ENCODE results near the gene HK2.
"Not testable (repeated sequence)": the region's sequence is repeated elsewhere in the genome, so short reads cannot be mapped to it uniquely, and the experiment has no call there.

HK2 gene

DNA sequence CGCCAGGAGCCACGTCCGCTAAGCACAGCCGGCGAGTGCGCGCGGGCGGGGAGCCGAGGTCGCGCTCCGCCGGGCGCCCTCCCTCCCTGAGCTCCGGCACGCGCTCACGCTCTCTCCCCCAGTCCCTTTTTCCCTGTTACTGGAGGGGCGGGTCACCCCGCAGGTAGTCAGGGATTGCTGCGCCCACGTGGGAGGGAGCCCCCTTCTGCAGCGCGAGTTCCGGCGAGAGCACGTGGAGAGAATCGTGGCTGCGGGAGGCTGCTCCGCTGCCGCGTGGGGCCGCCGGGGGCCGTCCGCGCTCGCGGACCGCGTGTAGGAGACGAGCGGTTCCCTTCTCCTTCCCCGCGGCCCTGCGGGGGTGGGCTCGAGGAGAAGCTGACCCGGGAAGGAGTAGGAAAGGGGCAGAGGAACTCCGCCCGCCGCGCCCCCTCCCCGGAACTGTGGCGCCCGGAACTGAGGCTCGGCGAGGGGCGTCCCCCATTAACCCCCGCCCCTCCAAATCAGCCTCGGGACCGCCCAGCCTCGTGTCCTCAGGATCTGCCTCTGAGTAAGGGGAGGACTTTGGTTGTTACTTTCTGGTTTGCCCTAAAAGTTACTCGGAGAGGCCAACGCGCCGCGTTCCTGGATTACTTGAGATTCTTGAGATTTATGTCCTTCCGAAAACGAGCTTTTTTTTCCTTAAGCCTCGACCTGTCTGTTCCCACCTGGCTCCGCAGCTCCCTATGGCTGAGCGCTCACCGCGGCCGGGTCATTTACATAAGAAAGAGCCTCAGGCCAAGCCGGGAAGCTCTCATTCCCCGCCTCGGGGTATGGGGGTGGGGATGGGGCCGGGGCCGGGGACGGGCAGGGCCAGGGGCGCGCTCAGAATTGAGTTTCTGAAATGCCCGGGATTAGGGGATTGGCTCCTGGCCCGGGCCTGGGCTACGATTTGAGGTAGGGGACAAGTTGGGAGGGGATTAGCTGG, 1.1 kb downstream of the HK2 start:
- peak; percentile 81 for DNase-seq (ENCODE audit: low spot score)

DNA sequence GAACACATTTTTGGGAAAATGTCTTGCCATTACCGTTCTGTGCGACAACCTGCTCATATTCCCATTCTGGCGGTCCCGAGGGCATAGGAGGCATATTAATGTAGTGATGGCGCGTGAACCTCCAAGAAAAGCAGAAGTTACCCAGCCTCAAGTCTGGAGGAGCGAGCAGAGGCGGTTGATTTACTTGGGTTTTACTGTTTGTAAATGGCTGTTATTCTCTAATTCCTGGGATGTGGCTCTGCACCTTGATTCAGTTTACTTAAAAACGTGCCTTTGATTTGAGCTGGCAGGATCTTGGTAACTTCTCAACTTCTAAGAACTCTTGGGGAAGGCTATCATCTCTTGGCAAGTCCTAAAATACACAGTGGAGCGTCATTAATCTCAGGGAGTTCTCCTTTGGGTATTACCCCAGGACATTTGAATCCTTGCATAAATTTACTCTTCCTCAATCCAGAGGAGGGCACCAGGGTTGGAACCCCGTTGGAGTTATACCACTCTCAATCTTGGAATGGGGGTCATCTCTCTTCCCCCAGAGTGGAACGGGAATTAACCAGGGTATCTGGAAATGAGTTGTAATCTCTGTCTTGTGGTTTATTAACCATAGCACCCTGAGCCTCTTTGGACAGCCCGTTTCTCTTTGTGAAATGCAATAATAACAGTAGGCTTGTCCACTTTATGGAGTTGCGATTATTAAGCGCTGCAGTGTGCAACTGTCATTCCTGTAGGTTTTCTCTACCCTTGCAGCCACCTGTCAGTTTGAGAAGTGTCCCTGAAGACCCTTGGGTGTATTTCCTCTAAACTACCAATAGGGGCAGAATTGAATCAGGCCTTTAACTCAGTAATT, 2.1 kb downstream of the HK2 start:
- no peak for DNase-seq (ENCODE audit: low spot score)

DNA sequence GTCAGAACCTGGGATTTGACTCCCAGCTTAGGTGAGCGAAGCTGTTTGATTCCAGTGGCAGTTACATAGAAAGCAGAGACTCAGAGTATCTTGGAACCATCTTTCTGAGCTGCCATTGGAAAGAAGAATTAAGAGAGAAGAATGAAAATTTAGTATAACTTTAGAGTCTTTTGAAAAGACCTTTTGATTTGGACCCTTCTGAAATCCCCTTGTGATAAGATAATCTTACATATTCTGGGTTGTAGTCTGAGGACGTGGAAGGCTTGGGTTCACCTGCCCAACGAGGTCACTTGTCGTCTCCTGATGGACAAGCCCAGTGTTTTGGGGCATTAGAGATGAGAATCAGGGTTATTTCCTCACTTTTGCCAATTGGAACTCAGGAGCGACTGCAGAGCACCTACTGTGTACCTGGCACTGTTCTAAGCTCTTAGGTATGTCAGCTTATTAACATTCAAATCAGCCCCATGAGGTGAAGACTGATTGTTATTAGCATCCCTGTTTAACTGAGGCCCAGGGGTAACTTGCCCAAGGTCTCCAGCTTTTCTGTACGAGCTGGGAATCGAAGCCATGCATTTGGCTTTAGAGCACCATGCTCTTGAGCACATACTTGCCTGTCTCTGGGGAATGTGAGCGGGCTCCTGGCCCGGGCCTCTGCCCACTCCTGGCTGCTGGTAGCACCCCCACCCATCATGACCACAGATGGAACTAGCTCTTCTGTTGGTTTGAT, 2.9 kb downstream of the HK2 start:
- DNase-seq (ENCODE audit: low spot score) = no peak

- no peak for DNase-seq (ENCODE audit: low spot score)
These were observed 7.7 kb downstream of the HK2 start for GRCh38 chr2:74841641-74842040.

GRCh38 chr2:74843433-74843832, 9.5 kb downstream of the HK2 start:
- DNase-seq (ENCODE audit: low spot score) = no peak

DNA sequence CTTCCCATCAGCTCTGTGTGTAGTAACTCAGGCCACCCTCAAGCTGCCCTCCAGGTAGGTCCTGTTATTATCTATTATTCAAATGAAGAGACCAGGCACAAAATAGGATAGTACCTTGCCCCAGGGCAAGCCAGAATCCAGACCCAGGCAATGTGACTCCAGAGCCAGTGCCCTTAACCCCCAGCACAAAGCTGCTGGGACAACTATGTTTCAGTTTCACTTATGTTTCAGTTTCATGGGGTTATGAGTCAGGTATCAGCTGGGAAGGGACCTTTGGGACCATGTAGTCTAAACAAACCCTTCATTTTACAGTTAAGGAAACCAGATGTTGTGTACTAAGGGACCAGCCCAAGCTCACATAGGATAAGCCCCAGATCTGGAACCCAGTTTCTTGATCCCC, 10.0 kb downstream of the HK2 start:
- DNase-seq (ENCODE audit: low spot score) = no peak

- no peak for DNase-seq (ENCODE audit: low spot score)
These were observed 10.8 kb downstream of the HK2 start for GRCh38 chr2:74844752-74845151.

GRCh38 chr2:74845217-74845751, 11.4 kb downstream of the HK2 start:
- DNase-seq (ENCODE audit: low spot score) = peak; percentile 71

GRCh38 chr2:74845991-74846390, 12.1 kb downstream of the HK2 start:
- DNase-seq (ENCODE audit: low spot score) = no peak

DNA sequence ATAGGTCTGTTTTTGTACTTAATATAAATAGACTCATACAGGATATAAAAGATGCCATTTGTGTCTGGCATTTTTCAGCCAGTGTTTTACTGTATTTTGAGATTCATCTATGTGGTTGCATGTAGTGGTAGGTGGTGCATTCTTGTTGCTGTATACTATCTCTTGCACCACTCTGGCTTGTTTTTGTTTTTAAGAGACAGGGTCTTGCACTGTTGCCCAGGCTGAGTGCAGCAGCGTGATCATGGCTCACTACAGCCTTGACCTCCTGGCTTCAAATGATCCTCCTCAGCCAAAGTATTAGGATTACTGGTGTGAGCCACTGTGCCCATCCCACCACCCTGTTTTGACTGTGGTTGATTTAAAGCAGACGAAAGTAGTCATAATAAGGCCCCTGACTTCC, 12.6 kb downstream of the HK2 start:
- no peak for DNase-seq (ENCODE audit: low spot score)

DNA sequence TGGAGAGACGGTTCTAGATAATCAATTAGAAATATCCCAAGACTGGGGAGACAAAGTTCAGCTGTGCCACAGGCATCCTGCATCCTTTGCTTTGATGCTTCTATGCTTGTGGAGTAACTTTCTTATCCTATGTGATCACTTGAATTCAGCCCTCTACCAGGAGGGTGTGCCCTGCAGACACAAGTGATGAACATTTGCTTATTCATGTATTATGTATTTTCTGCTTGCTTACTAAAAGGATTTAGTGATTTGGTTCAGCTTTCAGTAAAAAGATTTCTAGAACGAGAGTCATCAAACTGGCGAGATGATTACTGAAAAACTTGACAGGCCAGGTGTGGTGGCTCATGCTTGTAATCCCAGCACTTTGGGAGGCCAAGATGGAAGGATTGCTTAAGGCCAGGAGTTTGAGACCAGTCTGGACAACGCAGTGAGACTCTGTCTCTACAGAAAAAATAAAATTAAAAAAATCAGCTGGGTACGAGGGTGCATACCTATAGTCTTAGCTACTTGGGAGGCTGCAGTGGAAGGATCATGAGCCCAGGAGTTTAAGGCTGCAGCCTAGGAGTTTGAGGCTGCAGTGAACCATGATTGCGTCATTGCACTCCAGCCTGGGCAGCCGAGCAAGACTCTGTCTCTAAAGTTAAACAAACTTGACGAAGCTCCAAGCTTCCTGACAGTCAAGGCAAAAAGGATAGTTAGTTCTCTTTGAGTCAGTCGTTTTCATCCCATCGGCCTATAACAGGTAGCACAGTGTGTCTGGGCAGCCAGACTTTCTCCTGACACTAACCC, 13.3 kb downstream of the HK2 start:
- DNase-seq (ENCODE audit: low spot score) = no peak

- DNase-seq (ENCODE audit: low spot score) = no peak
These were observed 15.4 kb downstream of the HK2 start for GRCh38 chr2:74849228-74849892.

DNA sequence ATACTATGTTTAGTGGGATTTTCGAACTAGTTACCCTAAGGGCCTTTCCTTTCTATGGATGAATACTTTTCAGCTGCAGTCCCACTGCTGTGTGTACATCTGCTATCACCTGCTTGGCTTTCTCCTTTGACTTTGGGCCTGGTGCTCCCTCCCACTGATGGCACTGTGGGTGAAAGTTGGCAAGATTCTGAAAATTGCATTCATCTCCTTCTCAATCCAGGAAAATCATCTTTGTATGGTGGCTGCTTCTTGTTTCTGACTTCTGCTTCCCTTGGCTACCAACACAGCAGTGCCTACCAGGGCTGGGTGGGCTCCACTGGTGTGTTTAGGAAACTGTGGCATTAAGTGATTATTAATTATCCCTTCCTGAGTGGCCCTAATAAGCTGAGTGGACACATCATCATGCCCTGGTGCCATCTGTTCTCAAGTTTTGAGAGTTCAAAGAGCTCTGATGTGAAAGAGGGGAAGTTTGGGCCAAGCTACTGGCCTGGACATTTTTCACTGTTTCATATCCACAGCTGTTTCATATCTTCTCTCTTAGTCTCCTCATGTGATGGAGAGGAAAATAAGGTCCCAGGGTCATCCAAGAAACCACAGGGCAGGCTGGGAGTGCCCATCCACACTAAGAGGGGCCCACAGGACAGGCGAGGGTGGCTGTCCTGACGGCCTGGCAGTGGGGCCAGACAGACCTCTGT, 16.7 kb downstream of the HK2 start:
- no peak for DNase-seq (ENCODE audit: low spot score)

DNA sequence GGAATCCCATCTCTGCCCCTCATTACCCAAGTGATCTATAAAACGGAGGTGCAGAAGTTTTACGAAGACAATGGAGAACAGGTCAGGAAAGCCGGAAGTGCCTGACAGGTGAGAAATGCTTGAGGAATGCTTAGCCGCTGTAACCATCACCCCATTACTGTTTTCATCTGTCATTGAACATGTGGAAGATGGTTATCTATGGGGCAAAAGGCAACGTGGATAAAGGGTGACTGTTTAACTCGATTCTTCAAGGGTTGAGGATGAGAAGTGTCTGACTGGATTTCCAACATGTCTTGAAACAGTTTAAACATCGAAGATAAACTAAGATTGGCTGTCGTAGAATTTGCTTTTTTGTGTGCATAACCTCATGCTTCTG, 17.3 kb downstream of the HK2 start:
- no peak for DNase-seq (ENCODE audit: low spot score)

GRCh38 chr2:74853360-74853759, 19.4 kb downstream of the HK2 start:
- DNase-seq (ENCODE audit: low spot score) = not testable (repeated sequence)

DNA sequence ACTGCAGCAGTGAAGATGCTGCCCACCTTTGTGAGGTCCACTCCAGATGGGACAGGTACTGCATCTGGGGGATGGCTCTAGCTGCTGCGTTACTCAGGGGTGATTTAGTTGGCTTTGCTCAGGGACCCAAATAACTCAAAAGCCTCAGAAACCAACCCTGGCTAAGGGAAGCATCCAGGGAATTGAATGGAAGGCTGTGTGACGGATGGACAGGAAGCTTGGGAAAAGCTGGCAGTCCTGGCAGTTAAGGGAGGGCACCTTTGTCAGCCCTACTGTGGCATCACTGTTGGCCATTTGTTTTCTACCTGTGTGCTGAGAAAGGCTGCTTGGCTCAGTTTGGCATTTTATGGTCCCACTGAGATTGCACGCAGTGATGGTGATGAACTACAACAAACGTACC, 20.5 kb downstream of the HK2 start:
- no peak for DNase-seq (ENCODE audit: low spot score)

GRCh38 chr2:74855114-74855707, 21.3 kb downstream of the HK2 start:
- not testable (repeated sequence) for DNase-seq (ENCODE audit: low spot score)

- DNase-seq (ENCODE audit: low spot score) = no peak
These were observed 22.2 kb downstream of the HK2 start for GRCh38 chr2:74856004-74856578.

- DNase-seq (ENCODE audit: low spot score) = no peak
These were observed 22.7 kb downstream of the HK2 start for GRCh38 chr2:74856599-74856998.

Data from left forelimb (tissue), 1 donor.